HEK293 (cell line): ENCODE measurements around the gene CCNY.

Experiments
- CTCF ChIA-PET: fragments of 350-600 bp; formaldehyde crosslinking; extraction: SDS; loops from one replicate; lab custom pipeline; 2021; ENCODE audit warnings: antibody characterized with exemption; lab: Yijun Ruan, JAX
- POLR2A ChIA-PET: fragments of 300-600 bp; formaldehyde crosslinking; extraction: SDS; loops from one replicate; lab custom pipeline; 2020; ENCODE audit warnings: antibody characterized with exemption, inconsistent platforms; lab: Yijun Ruan, JAX
- H3K27ac ChIP-seq: fragments of 200-500 bp; sonication (Bioruptor generic); 2 replicates; pipeline ENCODE4 v1.5.1; 2014; ENCODE audit warnings: low read depth, low read length, control low read depth, inconsistent platforms; ENCODE audit errors: extremely low read depth
- H3K36me3 ChIP-seq, 2 experiments: fragments of 200-500 bp in 1 of 2; sonication (Bioruptor generic) in 1 of 2; 1 replicate in 1 of 2; 2 replicates in 1 of 2; pipeline ENCODE4 v1.5.1; 2014 to 2017; ENCODE audit warnings: inconsistent platforms in 2 of 2, low read length in 2 of 2; ENCODE audit not compliant: control insufficient read depth in 2 of 2, insufficient read depth in 1 of 2
- H3K4me1 ChIP-seq: fragments of 200-500 bp; sonication (Bioruptor generic); 2 replicates; pipeline ENCODE4 v1.5.1; 2014; ENCODE audit warnings: mild to moderate bottlenecking, low read length, inconsistent platforms; ENCODE audit not compliant: control insufficient read depth, insufficient read depth
- H3K4me3 ChIP-seq: 2 replicates; pipeline ENCODE4 v1.5.1; 2011; ENCODE audit warnings: low read depth, mild to moderate bottlenecking, control low read depth, low read length, moderate library complexity
- H3K9me3 ChIP-seq: fragments of 200-500 bp; sonication (Bioruptor generic); 2 replicates; pipeline ENCODE4 v1.5.1; 2014; ENCODE audit warnings: low read depth, low read length, inconsistent platforms; ENCODE audit not compliant: control insufficient read depth, insufficient read depth
- BCL11A ChIP-seq: fragments of 450-650 bp; formaldehyde crosslinking; IDR thresholded peaks from 2 replicates; pipeline ENCODE4 v1.5.1; 2016; ENCODE audit warnings: low read depth, missing biosample characterization, missing genetic modification characterization
- BCL11B ChIP-seq: fragments of 450-650 bp; formaldehyde crosslinking; IDR thresholded peaks from 2 replicates; pipeline ENCODE4 v1.5.1; 2016; ENCODE audit warnings: low read depth, missing biosample characterization, missing genetic modification characterization
- FEZF1 ChIP-seq: fragments of 450-650 bp; formaldehyde crosslinking; IDR thresholded peaks from 2 replicates; pipeline ENCODE4 v1.5.1; 2016; ENCODE audit warnings: missing biosample characterization, missing genetic modification characterization
- KLF7 ChIP-seq: fragments of 450-650 bp; formaldehyde crosslinking; IDR thresholded peaks from 2 replicates; pipeline ENCODE4 v1.5.1; 2016; ENCODE audit warnings: missing biosample characterization, missing genetic modification characterization, borderline replicate concordance
- OVOL3 ChIP-seq: fragments of 450-650 bp; formaldehyde crosslinking; IDR thresholded peaks from 2 replicates; pipeline ENCODE4 v1.5.1; 2016; ENCODE audit warnings: missing biosample characterization, missing genetic modification characterization
- YY2 ChIP-seq: fragments of 450-650 bp; formaldehyde crosslinking; IDR thresholded peaks from 2 replicates; pipeline ENCODE4 v1.5.1; 2016; ENCODE audit warnings: missing biosample characterization, missing genetic modification characterization
- ZBTB20 ChIP-seq: fragments of 450-650 bp; formaldehyde crosslinking; IDR thresholded peaks from 2 replicates; pipeline ENCODE4 v1.5.1; 2016; ENCODE audit warnings: missing biosample characterization, missing genetic modification characterization
- ZFP69B ChIP-seq: fragments of 450-650 bp; formaldehyde crosslinking; IDR thresholded peaks from 2 replicates; pipeline ENCODE4 v1.5.1; 2016; ENCODE audit warnings: missing biosample characterization, missing genetic modification characterization
- ZNF169 ChIP-seq: fragments of 450-650 bp; formaldehyde crosslinking; IDR thresholded peaks from 2 replicates; pipeline ENCODE4 v1.5.1; 2016; ENCODE audit warnings: missing biosample characterization, missing genetic modification characterization
- ZNF211 ChIP-seq: fragments of 450-650 bp; formaldehyde crosslinking; IDR thresholded peaks from 2 replicates; pipeline ENCODE4 v1.5.1; 2016; ENCODE audit warnings: low read depth, missing biosample characterization, missing genetic modification characterization
- ZNF311 ChIP-seq: fragments of 450-650 bp; formaldehyde crosslinking; IDR thresholded peaks from 2 replicates; pipeline ENCODE4 v1.5.1; 2017; ENCODE audit warnings: missing biosample characterization, missing genetic modification characterization, borderline replicate concordance
- ZNF426 ChIP-seq: fragments of 450-650 bp; formaldehyde crosslinking; IDR thresholded peaks from 2 replicates; pipeline ENCODE4 v1.5.1; 2017; ENCODE audit warnings: missing biosample characterization, missing genetic modification characterization, mild to moderate bottlenecking, inconsistent platforms, moderate library complexity
- ZNF473 ChIP-seq: fragments of 450-650 bp; formaldehyde crosslinking; IDR thresholded peaks from 2 replicates; pipeline ENCODE4 v1.5.1; 2017; ENCODE audit warnings: missing biosample characterization, missing genetic modification characterization
- ZNF529 ChIP-seq: fragments of 450-650 bp; formaldehyde crosslinking; IDR thresholded peaks from 2 replicates; pipeline ENCODE4 v1.5.1; 2017; ENCODE audit warnings: missing genetic modification characterization, missing biosample characterization; ENCODE audit not compliant: insufficient replicate concordance
- ZNF560 ChIP-seq: fragments of 450-650 bp; formaldehyde crosslinking; IDR thresholded peaks from 2 replicates; pipeline ENCODE4 v1.5.1; 2017; ENCODE audit warnings: missing biosample characterization, missing genetic modification characterization, borderline replicate concordance
- ZNF585B ChIP-seq: fragments of 450-650 bp; formaldehyde crosslinking; IDR thresholded peaks from 2 replicates; pipeline ENCODE4 v1.5.1; 2016; ENCODE audit warnings: missing biosample characterization, missing genetic modification characterization
- ZNF621 ChIP-seq: fragments of 450-650 bp; formaldehyde crosslinking; IDR thresholded peaks from 2 replicates; pipeline ENCODE4 v1.5.1; 2017; ENCODE audit warnings: missing biosample characterization, missing genetic modification characterization
- ZNF664 ChIP-seq: fragments of 450-650 bp; formaldehyde crosslinking; IDR thresholded peaks from 2 replicates; pipeline ENCODE4 v1.5.1; 2016; ENCODE audit warnings: missing biosample characterization, missing genetic modification characterization
- ZNF792 ChIP-seq: fragments of 450-650 bp; formaldehyde crosslinking; IDR thresholded peaks from 2 replicates; pipeline ENCODE4 v1.5.1; 2016; ENCODE audit warnings: missing biosample characterization, missing genetic modification characterization
- TF ChIP-seq, protein P1 (sequence below): fragments of 450-650 bp; formaldehyde crosslinking; IDR thresholded peaks from 2 replicates; pipeline ENCODE4 v1.5.1; 2017; ENCODE audit warnings: missing biosample characterization, missing genetic modification characterization
- TF ChIP-seq, protein P2 (sequence below): fragments of 450-650 bp; formaldehyde crosslinking; IDR thresholded peaks from 2 replicates; pipeline ENCODE4 v1.5.1; 2016; ENCODE audit warnings: missing biosample characterization, missing genetic modification characterization
- TF ChIP-seq, protein P3 (sequence below): fragments of 450-650 bp; formaldehyde crosslinking; IDR thresholded peaks from 2 replicates; pipeline ENCODE4 v1.5.1; 2016; ENCODE audit warnings: missing biosample characterization, missing genetic modification characterization
- TF ChIP-seq, protein P4 (sequence below): fragments of 450-650 bp; formaldehyde crosslinking; optimal IDR thresholded peaks from 2 replicates; pipeline ENCODE3; 2016; ENCODE audit warnings: missing biosample characterization, mild to moderate bottlenecking, missing genetic modification characterization
- TF ChIP-seq, protein P5 (sequence below): fragments of 450-650 bp; formaldehyde crosslinking; conservative IDR thresholded peaks from 2 replicates; pipeline ENCODE4 v1.5.1; 2016; ENCODE audit warnings: low read depth, missing biosample characterization, missing genetic modification characterization

The CCNY gene

DNA sequence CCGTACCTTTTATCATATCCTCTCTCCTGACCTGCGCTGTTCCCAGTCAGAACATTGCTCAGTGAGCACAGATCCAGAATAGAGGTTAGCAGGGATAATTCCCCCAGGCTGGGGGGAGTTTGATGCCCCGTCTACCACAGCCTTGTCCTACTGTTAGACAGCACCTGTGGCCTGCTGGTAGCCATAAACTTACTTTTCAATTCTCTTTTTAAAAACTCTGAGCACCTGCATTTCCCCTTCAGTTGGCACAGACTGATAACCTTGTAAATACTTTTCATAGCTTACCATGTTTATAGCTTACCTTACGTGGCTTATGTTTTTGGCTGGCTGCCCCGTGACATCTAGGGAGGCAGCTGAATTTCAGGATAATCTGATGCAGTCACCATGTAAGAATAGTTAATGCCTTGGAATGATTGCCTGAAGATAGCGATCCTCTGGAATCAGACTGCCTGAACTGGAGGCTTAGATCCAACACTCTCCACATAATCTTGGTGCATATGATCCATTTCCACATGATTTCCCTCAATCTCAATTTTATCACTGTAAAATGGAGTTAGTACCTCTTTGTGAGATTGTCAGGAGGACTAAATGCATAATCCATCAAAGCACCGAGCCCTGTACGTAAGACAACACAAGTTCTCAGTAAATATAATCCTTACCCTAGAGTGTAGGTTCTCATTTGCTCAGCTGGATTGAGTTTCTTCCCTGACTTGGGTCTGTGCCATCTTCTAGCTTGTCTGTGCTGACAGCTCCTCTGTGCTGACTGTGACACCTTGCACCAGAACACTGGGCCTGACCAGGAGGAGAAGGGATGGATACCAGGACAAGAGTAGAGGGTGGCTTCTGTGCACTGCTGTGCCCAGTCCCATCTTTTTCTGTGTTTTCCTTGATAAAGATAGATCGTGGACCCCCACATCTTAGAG lies 157.1 kb downstream of the CCNY start:
- Histone ChIP-seq H3K4me1 (peaks cover 21% of the 10 kb centered on the region), H3K27ac (peak overlapping the region; percentile 17; the same call in 1 of the 2 replicates), H3K36me3 (no peaks in the 10 kb centered on the region), H3K9me3 (no peaks in the 10 kb centered on the region), H3K4me3 (no peak overlapping the region)
- ChIA-PET POLR2A (interaction anchor here (0.6 to 1.1 kb wide), 3 partner anchors 10 to 606 kb away, joined by 3 to 6 read pairs (median 4); partner anchors contain the start of gene CCNY), CTCF (interaction anchor here (0.7 to 1.0 kb wide), 2 partner anchors 8 to 54 kb away, joined by 3 read pairs; no protein-coding TSS in a partner anchor)
- TF ChIP-seq, protein P1, sequence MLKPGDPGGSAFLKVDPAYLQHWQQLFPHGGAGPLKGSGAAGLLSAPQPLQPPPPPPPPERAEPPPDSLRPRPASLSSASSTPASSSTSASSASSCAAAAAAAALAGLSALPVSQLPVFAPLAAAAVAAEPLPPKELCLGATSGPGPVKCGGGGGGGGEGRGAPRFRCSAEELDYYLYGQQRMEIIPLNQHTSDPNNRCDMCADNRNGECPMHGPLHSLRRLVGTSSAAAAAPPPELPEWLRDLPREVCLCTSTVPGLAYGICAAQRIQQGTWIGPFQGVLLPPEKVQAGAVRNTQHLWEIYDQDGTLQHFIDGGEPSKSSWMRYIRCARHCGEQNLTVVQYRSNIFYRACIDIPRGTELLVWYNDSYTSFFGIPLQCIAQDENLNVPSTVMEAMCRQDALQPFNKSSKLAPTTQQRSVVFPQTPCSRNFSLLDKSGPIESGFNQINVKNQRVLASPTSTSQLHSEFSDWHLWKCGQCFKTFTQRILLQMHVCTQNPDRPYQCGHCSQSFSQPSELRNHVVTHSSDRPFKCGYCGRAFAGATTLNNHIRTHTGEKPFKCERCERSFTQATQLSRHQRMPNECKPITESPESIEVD (tag by site-specific recombination) = 0 out of 2 replicates have a peak, but pooled peaks have one; percentile 33
- no peak for TF ChIP-seq ZNF621 (tag by site-specific recombination)
- no peak for TF ChIP-seq BCL11A (tag by site-specific recombination)
- no peak for TF ChIP-seq ZNF664
- no peak for TF ChIP-seq OVOL3 (tag by site-specific recombination)
- no peak for TF ChIP-seq KLF7 (tag by site-specific recombination)
- TF ChIP-seq YY2 (tag by site-specific recombination) = no peak
- no peak for TF ChIP-seq ZNF426
- TF ChIP-seq BCL11B = no peak
- TF ChIP-seq ZNF560 (tag by site-specific recombination) = no peak
- TF ChIP-seq ZNF792 (tag by site-specific recombination) = no peak
- no peak for TF ChIP-seq ZNF169 (tag by site-specific recombination)
- TF ChIP-seq, protein P2, sequence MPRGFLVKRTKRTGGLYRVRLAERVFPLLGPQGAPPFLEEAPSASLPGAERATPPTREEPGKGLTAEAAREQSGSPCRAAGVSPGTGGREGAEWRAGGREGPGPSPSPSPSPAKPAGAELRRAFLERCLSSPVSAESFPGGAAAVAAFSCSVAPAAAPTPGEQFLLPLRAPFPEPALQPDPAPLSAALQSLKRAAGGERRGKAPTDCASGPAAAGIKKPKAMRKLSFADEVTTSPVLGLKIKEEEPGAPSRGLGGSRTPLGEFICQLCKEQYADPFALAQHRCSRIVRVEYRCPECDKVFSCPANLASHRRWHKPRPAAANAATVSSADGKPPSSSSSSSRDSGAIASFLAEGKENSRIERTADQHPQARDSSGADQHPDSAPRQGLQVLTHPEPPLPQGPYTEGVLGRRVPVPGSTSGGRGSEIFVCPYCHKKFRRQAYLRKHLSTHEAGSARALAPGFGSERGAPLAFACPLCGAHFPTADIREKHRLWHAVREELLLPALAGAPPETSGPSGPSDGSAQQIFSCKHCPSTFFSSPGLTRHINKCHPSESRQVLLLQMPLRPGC (tag by site-specific recombination) = no peak
- no peak for TF ChIP-seq ZNF211 (tag by site-specific recombination)
- no peak for TF ChIP-seq ZFP69B (tag by site-specific recombination)
- no peak for TF ChIP-seq ZNF311 (tag by site-specific recombination)
- TF ChIP-seq ZNF585B (tag by site-specific recombination) = peak; percentile 49
- peak; percentile 95 for TF ChIP-seq ZBTB20
- TF ChIP-seq, protein P3, sequence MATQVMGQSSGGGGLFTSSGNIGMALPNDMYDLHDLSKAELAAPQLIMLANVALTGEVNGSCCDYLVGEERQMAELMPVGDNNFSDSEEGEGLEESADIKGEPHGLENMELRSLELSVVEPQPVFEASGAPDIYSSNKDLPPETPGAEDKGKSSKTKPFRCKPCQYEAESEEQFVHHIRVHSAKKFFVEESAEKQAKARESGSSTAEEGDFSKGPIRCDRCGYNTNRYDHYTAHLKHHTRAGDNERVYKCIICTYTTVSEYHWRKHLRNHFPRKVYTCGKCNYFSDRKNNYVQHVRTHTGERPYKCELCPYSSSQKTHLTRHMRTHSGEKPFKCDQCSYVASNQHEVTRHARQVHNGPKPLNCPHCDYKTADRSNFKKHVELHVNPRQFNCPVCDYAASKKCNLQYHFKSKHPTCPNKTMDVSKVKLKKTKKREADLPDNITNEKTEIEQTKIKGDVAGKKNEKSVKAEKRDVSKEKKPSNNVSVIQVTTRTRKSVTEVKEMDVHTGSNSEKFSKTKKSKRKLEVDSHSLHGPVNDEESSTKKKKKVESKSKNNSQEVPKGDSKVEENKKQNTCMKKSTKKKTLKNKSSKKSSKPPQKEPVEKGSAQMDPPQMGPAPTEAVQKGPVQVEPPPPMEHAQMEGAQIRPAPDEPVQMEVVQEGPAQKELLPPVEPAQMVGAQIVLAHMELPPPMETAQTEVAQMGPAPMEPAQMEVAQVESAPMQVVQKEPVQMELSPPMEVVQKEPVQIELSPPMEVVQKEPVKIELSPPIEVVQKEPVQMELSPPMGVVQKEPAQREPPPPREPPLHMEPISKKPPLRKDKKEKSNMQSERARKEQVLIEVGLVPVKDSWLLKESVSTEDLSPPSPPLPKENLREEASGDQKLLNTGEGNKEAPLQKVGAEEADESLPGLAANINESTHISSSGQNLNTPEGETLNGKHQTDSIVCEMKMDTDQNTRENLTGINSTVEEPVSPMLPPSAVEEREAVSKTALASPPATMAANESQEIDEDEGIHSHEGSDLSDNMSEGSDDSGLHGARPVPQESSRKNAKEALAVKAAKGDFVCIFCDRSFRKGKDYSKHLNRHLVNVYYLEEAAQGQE (tag by site-specific recombination) = no peak
- TF ChIP-seq ZNF473 (tag by site-specific recombination) = no peak
- TF ChIP-seq, protein P4, sequence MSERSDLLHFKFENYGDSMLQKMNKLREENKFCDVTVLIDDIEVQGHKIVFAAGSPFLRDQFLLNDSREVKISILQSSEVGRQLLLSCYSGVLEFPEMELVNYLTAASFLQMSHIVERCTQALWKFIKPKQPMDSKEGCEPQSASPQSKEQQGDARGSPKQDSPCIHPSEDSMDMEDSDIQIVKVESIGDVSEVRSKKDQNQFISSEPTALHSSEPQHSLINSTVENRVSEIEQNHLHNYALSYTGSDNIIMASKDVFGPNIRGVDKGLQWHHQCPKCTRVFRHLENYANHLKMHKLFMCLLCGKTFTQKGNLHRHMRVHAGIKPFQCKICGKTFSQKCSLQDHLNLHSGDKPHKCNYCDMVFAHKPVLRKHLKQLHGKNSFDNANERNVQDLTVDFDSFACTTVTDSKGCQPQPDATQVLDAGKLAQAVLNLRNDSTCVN (tag by site-specific recombination) = no peak
- TF ChIP-seq FEZF1 = no peak
- TF ChIP-seq ZNF529 = no peak
- TF ChIP-seq, protein P5, sequence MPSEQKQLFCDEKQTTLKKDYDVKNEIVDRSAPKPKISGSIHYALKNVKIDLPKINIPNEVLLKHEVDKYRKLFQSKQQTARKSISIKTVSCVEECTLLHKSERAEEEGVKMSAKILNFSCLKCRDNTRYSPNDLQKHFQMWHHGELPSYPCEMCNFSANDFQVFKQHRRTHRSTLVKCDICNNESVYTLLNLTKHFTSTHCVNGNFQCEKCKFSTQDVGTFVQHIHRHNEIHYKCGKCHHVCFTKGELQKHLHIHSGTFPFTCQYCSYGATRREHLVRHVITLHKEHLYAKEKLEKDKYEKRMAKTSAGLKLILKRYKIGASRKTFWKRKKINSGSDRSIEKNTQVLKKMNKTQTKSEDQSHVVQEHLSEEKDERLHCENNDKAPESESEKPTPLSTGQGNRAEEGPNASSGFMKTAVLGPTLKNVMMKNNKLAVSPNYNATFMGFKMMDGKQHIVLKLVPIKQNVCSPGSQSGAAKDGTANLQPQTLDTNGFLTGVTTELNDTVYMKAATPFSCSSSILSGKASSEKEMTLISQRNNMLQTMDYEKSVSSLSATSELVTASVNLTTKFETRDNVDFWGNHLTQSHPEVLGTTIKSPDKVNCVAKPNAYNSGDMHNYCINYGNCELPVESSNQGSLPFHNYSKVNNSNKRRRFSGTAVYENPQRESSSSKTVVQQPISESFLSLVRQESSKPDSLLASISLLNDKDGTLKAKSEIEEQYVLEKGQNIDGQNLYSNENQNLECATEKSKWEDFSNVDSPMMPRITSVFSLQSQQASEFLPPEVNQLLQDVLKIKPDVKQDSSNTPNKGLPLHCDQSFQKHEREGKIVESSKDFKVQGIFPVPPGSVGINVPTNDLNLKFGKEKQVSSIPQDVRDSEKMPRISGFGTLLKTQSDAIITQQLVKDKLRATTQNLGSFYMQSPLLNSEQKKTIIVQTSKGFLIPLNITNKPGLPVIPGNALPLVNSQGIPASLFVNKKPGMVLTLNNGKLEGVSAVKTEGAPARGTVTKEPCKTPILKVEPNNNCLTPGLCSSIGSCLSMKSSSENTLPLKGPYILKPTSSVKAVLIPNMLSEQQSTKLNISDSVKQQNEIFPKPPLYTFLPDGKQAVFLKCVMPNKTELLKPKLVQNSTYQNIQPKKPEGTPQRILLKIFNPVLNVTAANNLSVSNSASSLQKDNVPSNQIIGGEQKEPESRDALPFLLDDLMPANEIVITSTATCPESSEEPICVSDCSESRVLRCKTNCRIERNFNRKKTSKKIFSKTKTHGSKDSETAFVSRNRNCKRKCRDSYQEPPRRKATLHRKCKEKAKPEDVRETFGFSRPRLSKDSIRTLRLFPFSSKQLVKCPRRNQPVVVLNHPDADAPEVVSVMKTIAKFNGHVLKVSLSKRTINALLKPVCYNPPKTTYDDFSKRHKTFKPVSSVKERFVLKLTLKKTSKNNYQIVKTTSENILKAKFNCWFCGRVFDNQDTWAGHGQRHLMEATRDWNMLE (tag by site-specific recombination) = no peak
